ENCODE data around the gene BRD2. TPM values are rescaled to one million over a fixed set of nuclear protein-coding genes. Genes with fewer than 3 reads are reported as not detected.
"Not testable (repeated sequence)": the region's sequence is repeated elsewhere in the genome, so short reads cannot be mapped to it uniquely, and the experiment has no call there.

BRD2 gene
- total RNA-seq, 4 donors from 2014 or later = 107 to 154 (median 124) TPM

GRCh38 chr6:32937230-32937633, 31.2 kb upstream of the BRD2 start:
- no peaks in the 10 kb centered on the region for H3K9me3 ChIP-seq
- peak; percentile 47 for ATAC-seq
- no peaks in the 10 kb centered on the region for H3K27me3 ChIP-seq
- WGBS, 2 donors (ENCODE audit: low coverage in 1 of 2) = 69 to 79% methylated on average over 2 to 4 of the region's 8 CpGs
- no peak overlapping the region for H3K27ac ChIP-seq
- TF ChIP-seq POLR2A (IDR thresholded peaks at IDR 0.05) = no peak
- TF ChIP-seq CTCF (IDR thresholded peaks at IDR 0.05) = no peak
- TF ChIP-seq EP300 (IDR thresholded peaks at IDR 0.05) = no peak
- TF ChIP-seq POLR2AphosphoS5 (IDR thresholded peaks at IDR 0.05) = no peak
- H3K36me3 ChIP-seq = no peaks in the 10 kb centered on the region
- H3K4me3 ChIP-seq = no peak overlapping the region
- peaks cover 0 to 7% (median 0%) of the 10 kb centered on the region in 3 donors for H3K4me1 ChIP-seq

- TF ChIP-seq EP300 (IDR thresholded peaks at IDR 0.05) (no peak), POLR2A (IDR thresholded peaks at IDR 0.05) (no peak), POLR2AphosphoS5 (IDR thresholded peaks at IDR 0.05) (no peak), CTCF (IDR thresholded peaks at IDR 0.05) (no peak)
- 87 to 90% methylated on average over 2 to 7 of the region's 7 CpGs for WGBS, 2 donors (ENCODE audit: low coverage in 1 of 2)
- H3K27ac ChIP-seq = no peak overlapping the region
- no peak for ATAC-seq
- H3K9me3 ChIP-seq = no peaks in the 10 kb centered on the region
- H3K4me3 ChIP-seq = no peak overlapping the region
- H3K27me3 ChIP-seq = no peaks in the 10 kb centered on the region
- peaks cover 0 to 7% (median 0%) of the 10 kb centered on the region in 3 donors for H3K4me1 ChIP-seq
- H3K36me3 ChIP-seq = no peaks in the 10 kb centered on the region
Measured at GRCh38 chr6:32938494-32938893, 29.9 kb upstream of the BRD2 start.

- Histone ChIP-seq H3K9me3 (peaks cover 0 to 2% (median 0%) of the 10 kb centered on the region in 3 donors), H3K27me3 (peaks cover 4% of the 10 kb centered on the region), H3K4me1 (peaks cover 0 to 7% (median 0%) of the 10 kb centered on the region in 3 donors), H3K36me3 (no peaks in the 10 kb centered on the region), H3K4me3 (peak within 1 kb of the TSS; percentile 10 to 41), H3K27ac (peak within 1 kb of the TSS in 3 of 4 donors; percentile 40 to 75 (median 59))
- ATAC-seq = peak; percentile 93
- WGBS, 2 donors (ENCODE audit: low coverage in 1 of 2) = 8 to 48% methylated on average over 2 to 5 of the region's 9 CpGs
- TF ChIP-seq EP300 (IDR thresholded peaks at IDR 0.05) = no peak
- no peak for TF ChIP-seq POLR2AphosphoS5 (IDR thresholded peaks at IDR 0.05)
- peak in 1 of 2 donors; percentile 28 for TF ChIP-seq POLR2A (IDR thresholded peaks at IDR 0.05)
Measured at GRCh38 chr6:32940656-32941213, 27.7 kb upstream of the BRD2 start, which contains the start of gene HLA-DMB. Gene HLA-DMB (minus strand): TSS chr6:32941028. CDS start chr6:32940807, 221 bp downstream.

GRCh38 chr6:32941214-32941768, 27.1 kb upstream of the BRD2 start:
- WGBS, 2 donors (ENCODE audit: low coverage in 1 of 2) = 82 to 89% methylated on average over 3 to 7 of the region's 7 CpGs
- H3K4me3 ChIP-seq = no peak overlapping the region
- H3K27ac ChIP-seq = peak overlapping the region in 3 of 4 donors; percentile 40 to 75 (median 59)
- peaks cover 4% of the 10 kb centered on the region for H3K27me3 ChIP-seq
- peaks cover 0 to 7% (median 0%) of the 10 kb centered on the region in 3 donors for H3K4me1 ChIP-seq
- no peaks in the 10 kb centered on the region for H3K36me3 ChIP-seq
- ATAC-seq = no peak
- H3K9me3 ChIP-seq = peaks cover 0 to 7% (median 0%) of the 10 kb centered on the region in 3 donors
- TF ChIP-seq CTCF (IDR thresholded peaks at IDR 0.05) (no peak), POLR2AphosphoS5 (IDR thresholded peaks at IDR 0.05) (no peak), POLR2A (IDR thresholded peaks at IDR 0.05) (no peak), EP300 (IDR thresholded peaks at IDR 0.05) (no peak)

- WGBS, 2 donors (ENCODE audit: low coverage in 1 of 2) = 73 to 83% methylated on average over 8 to 9 of the region's 9 CpGs
- H3K4me1 ChIP-seq, H3K4me3 ChIP-seq, H3K36me3 ChIP-seq, ATAC-seq, H3K9me3 ChIP-seq, H3K27ac ChIP-seq, H3K27me3 ChIP-seq: not testable (repeated sequence)
Measured at GRCh38 chr6:32942555-32943123, 25.8 kb upstream of the BRD2 start.
